Activated naive CD4-positive, alpha-beta T cell treated with anti-CD3 and anti-CD28 coated beads, Interleukin-2, amount 50 U/mL, for 24 hours (primary cell): Measurements from ENCODE around the gene ROM1.
"Not testable (repeated sequence)": the region's sequence is repeated elsewhere in the genome, so short reads cannot be mapped to it uniquely, and the experiment has no call there.

ENCODE experiments used
- H3K27ac Mint-ChIP-seq: one replicate; pipeline ENCODE4 v1.8.0; 2021; ENCODE audit warnings: mild to moderate bottlenecking, mixed read lengths
- H3K27me3 Mint-ChIP-seq: one replicate; pipeline ENCODE4 v1.8.0; 2021; ENCODE audit warnings: mixed read lengths
- H3K36me3 Mint-ChIP-seq: one replicate; pipeline ENCODE4 v1.8.0; 2021; ENCODE audit warnings: mixed read lengths
- H3K4me1 Mint-ChIP-seq: one replicate; pipeline ENCODE4 v1.8.0; 2021; ENCODE audit warnings: mixed read lengths
- H3K4me3 Mint-ChIP-seq: one replicate; pipeline ENCODE4 v1.8.0; 2021; ENCODE audit warnings: mild to moderate bottlenecking, mixed read lengths
- H3K9me3 Mint-ChIP-seq: one replicate; pipeline ENCODE4 v1.8.0; 2021; ENCODE audit warnings: mixed read lengths

The ROM1 gene

DNA sequence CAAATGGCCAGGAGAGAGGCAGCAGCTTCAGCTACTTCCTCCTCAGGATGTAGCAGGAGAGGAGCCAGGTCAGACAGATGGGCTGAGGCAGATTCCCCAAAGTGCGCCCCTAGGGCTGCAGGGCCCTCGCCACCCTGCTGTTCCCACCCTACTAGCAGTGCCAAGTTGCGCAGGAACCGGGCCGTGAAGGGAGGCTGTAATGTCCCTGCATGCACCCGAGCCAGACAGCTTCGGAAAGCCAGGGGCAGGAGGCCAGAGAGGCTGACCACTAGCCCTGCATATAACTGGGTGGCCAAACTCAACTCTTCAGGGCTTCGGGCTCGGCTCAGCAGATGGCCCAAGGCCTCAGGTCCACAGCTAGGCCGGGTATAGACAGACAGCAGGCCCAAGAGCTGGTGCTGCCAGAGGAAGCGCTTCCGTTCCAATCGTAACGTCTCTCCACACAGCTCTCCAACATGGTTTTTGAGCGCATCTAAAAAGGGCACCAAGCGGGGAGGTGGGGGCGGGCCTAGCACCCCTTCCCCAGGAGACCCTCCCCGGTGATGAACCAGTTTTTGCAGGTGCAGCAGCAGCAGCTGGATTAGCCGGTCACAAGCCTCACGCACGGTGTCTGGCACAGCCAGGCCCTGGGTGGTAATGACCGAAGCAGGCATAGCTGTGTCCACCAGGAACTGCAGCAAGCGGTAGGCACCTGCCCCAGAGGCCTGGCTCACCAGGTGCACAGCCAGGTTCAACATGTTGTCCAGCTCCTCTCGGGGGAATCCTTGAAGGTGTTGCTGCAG, 35.3 kb downstream of the ROM1 start:
- Mint-ChIP-seq H3K9me3 (no peaks in the 10 kb centered on the region), H3K4me3 (no peak overlapping the region), H3K36me3 (peaks cover 4% of the 10 kb centered on the region), H3K27me3 (no peaks in the 10 kb centered on the region), H3K27ac (no peak overlapping the region), H3K4me1 (peaks cover 31% of the 10 kb centered on the region)

- Mint-ChIP-seq H3K4me3 (no peak overlapping the region), H3K27me3 (no peaks in the 10 kb centered on the region), H3K36me3 (peaks cover 4% of the 10 kb centered on the region), H3K9me3 (no peaks in the 10 kb centered on the region), H3K4me1 (peaks cover 34% of the 10 kb centered on the region), H3K27ac (no peak overlapping the region)
Observed at GRCh38 chr11:62648967-62649364, 35.9 kb downstream of the ROM1 start.

DNA sequence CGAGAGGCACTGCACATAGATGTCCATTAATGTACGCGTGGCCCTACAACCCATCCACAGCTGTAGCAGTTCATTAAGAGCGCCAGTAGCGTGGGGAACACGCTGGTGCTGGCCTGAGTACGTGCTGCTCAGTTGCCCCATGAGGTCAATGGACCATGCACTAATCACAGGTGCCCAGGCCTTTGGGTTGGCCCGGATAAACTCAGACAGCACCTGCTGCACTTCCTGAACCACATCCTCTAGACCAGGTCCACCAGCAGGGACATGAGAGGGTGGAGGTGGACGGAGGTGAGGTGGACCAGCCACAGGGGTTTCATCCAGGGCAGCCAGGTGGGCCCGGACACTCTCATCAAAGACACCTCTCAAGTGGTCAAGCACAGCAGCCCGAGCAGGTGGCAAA, 36.4 kb downstream of the ROM1 start:
- Mint-ChIP-seq H3K36me3 (peaks cover 4% of the 10 kb centered on the region), H3K4me1 (peaks cover 29% of the 10 kb centered on the region), H3K4me3 (no peak overlapping the region), H3K27me3 (no peaks in the 10 kb centered on the region), H3K27ac (no peak overlapping the region), H3K9me3 (no peaks in the 10 kb centered on the region)

GRCh38 chr11:62650283-62650682, 37.2 kb downstream of the ROM1 start:
- peaks cover 22% of the 10 kb centered on the region for H3K4me1 Mint-ChIP-seq
- not testable (repeated sequence) for H3K4me3 Mint-ChIP-seq, H3K36me3 Mint-ChIP-seq, H3K9me3 Mint-ChIP-seq, H3K27ac Mint-ChIP-seq, H3K27me3 Mint-ChIP-seq

- H3K27me3 Mint-ChIP-seq, result no peaks in the 10 kb centered on the region
- peaks cover 14% of the 10 kb centered on the region for H3K4me1 Mint-ChIP-seq
- peak overlapping the region; percentile 98 for H3K27ac Mint-ChIP-seq
- H3K4me3 Mint-ChIP-seq, result peak overlapping the region; percentile 93
- H3K36me3 Mint-ChIP-seq, result no peaks in the 10 kb centered on the region
- H3K9me3 Mint-ChIP-seq, result no peaks in the 10 kb centered on the region
Observed at GRCh38 chr11:62652161-62653006, 39.3 kb downstream of the ROM1 start.

GRCh38 chr11:62654297-62654696, 41.2 kb downstream of the ROM1 start:
- peak overlapping the region; percentile 65 for H3K27ac Mint-ChIP-seq
- H3K4me1 Mint-ChIP-seq, result peaks cover 14% of the 10 kb centered on the region
- H3K4me3 Mint-ChIP-seq, result peak overlapping the region; percentile 57
- H3K36me3 Mint-ChIP-seq, result no peaks in the 10 kb centered on the region
- no peaks in the 10 kb centered on the region for H3K9me3 Mint-ChIP-seq
- no peaks in the 10 kb centered on the region for H3K27me3 Mint-ChIP-seq

- H3K36me3 Mint-ChIP-seq, result no peaks in the 10 kb centered on the region
- H3K9me3 Mint-ChIP-seq, result no peaks in the 10 kb centered on the region
- H3K27me3 Mint-ChIP-seq, result no peaks in the 10 kb centered on the region
- peak overlapping the region; percentile 65 for H3K27ac Mint-ChIP-seq
- no peak overlapping the region for H3K4me3 Mint-ChIP-seq
- peaks cover 11% of the 10 kb centered on the region for H3K4me1 Mint-ChIP-seq
Observed at GRCh38 chr11:62656796-62657429, 43.9 kb downstream of the ROM1 start.

- H3K27me3 Mint-ChIP-seq, result no peaks in the 10 kb centered on the region
- peaks cover 13% of the 10 kb centered on the region for H3K36me3 Mint-ChIP-seq
- H3K4me1 Mint-ChIP-seq, result peaks cover 30% of the 10 kb centered on the region
- H3K9me3 Mint-ChIP-seq, result no peaks in the 10 kb centered on the region
- H3K4me3 Mint-ChIP-seq, result peak overlapping the region; percentile 98
- H3K27ac Mint-ChIP-seq, result peak overlapping the region; percentile 95
Observed at GRCh38 chr11:62664405-62665074, 51.5 kb downstream of the ROM1 start.
